Endothelial cell of umbilical vein (primary cell): ENCODE results near the gene FNIP2.

Source experiments
- CTCF ChIP-seq, 2 donors: IDR thresholded peaks; 1 replicate in 1 of 2; 2 replicates in 1 of 2; pipeline ENCODE4 v1.5.1; 2011; ENCODE audit warnings: low read length in 2 of 2, mild to moderate bottlenecking in 2 of 2, moderate library complexity in 2 of 2, control low read depth in 1 of 2, inconsistent platforms in 1 of 2, low read depth in 1 of 2; ENCODE audit not compliant: insufficient read depth in 1 of 2; ENCODE audit errors: extremely low read depth in 1 of 2
- MYC ChIP-seq: IDR thresholded peaks from one replicate; pipeline ENCODE4 v1.6.1; 2011; ENCODE audit warnings: mild to moderate bottlenecking, low read depth, low read length
- POLR2A ChIP-seq: IDR thresholded peaks from 2 replicates; pipeline ENCODE4 v1.6.1; 2012; ENCODE audit warnings: low read depth, mild to moderate bottlenecking, control low read depth, low read length
- POLR2AphosphoS5 ChIP-seq: IDR thresholded peaks from 2 replicates; pipeline ENCODE4 v1.6.1; 2012; ENCODE audit warnings: low read depth, mild to moderate bottlenecking, control low read depth, low read length, moderate library complexity; ENCODE audit not compliant: insufficient read depth

- no peak for TF ChIP-seq POLR2A
- no peak for TF ChIP-seq MYC
- TF ChIP-seq CTCF (IDR thresholded peaks at IDR 0.05; ENCODE audit: extremely low read depth in 1 of 2, insufficient read depth in 1 of 2, low read depth in 1 of 2, low read length in 2 of 2) = no peak
- TF ChIP-seq POLR2AphosphoS5 = no peak
Observed at GRCh38 chr4:158938220-158939044, 169.6 kb downstream of the FNIP2 start.
